Common myeloid progenitor, CD34-positive (primary cell): ENCODE data around the gene ERGIC1.

Source experiments
- CTCF ChIA-PET: fragments of 350-600 bp; sonication (Branson Sonifier 250); formaldehyde crosslinking; loops from one replicate; lab custom pipeline; 2021; ENCODE audit warnings: antibody characterized with exemption; lab: Charles Lee
- POLR2A ChIA-PET: fragments of 350-600 bp; sonication (Branson Sonifier 250); formaldehyde crosslinking; loops from one replicate; lab custom pipeline; 2021; ENCODE audit warnings: antibody characterized with exemption; lab: Charles Lee
- DNase-seq, 3 donors: peaks; one replicate each; pipeline versions ENCODE4 v3.0.0 to v3.0.0-alpha.2; 2013
- H3K27ac ChIP-seq, 2 experiments: 1 replicate in 1 of 2; 2 replicates in 1 of 2; pipeline ENCODE4 v1.7.0; 2013; ENCODE audit warnings: inconsistent platforms in 2 of 2, low read length in 2 of 2, mild to moderate bottlenecking in 2 of 2, low read depth in 1 of 2, moderate library complexity in 1 of 2; ENCODE audit not compliant: severe bottlenecking in 2 of 2, insufficient read depth in 1 of 2, poor library complexity in 1 of 2
- H3K27me3 ChIP-seq, 5 experiments: replicated peaks in 2 of 5; 1 replicate in 3 of 5; 2 replicates in 2 of 5; pipeline versions ENCODE4 v1.6.1 to v1.7.0; 2013; ENCODE audit warnings: low read length in 4 of 5, mild to moderate bottlenecking in 2 of 5, moderate library complexity in 2 of 5, inconsistent platforms in 1 of 5; ENCODE audit not compliant: insufficient read depth in 5 of 5, control insufficient read depth in 4 of 5
- H3K36me3 ChIP-seq, 4 experiments: 1 replicate in 2 of 4; 2 replicates in 2 of 4; pipeline versions ENCODE4 v1.6.1 to v1.7.0; 2013; ENCODE audit warnings: low read length in 3 of 4, control low read depth in 1 of 4, mild to moderate bottlenecking in 1 of 4; ENCODE audit not compliant: control insufficient read depth in 4 of 4, insufficient read depth in 4 of 4
- H3K4me1 ChIP-seq, 4 experiments: 1 replicate in 3 of 4; 2 replicates in 1 of 4; pipeline versions ENCODE4 v1.6.1 to v1.7.1; 2013; ENCODE audit warnings: low read length in 3 of 4, mild to moderate bottlenecking in 3 of 4, control low read depth in 1 of 4, inconsistent platforms in 1 of 4, moderate library complexity in 1 of 4; ENCODE audit not compliant: control insufficient read depth in 4 of 4, insufficient read depth in 4 of 4; ENCODE audit errors: control extremely low read depth in 1 of 4
- H3K4me3 ChIP-seq, 7 experiments: 1 replicate in 4 of 7; 2 replicates in 3 of 7; pipeline versions ENCODE4 v1.5.1 to v1.7.0; 2013; ENCODE audit warnings: mild to moderate bottlenecking in 7 of 7, low read length in 6 of 7, moderate library complexity in 6 of 7, inconsistent platforms in 2 of 7, low read depth in 2 of 7, control low read depth in 1 of 7; ENCODE audit not compliant: insufficient read depth in 4 of 7, control insufficient read depth in 1 of 7; ENCODE audit errors: extremely low read depth in 1 of 7
- H3K9me3 ChIP-seq, 5 experiments: 1 replicate in 4 of 5; 2 replicates in 1 of 5; pipeline versions ENCODE4 v1.6.1 to v1.7.1; 2013; ENCODE audit warnings: low read length in 4 of 5, mild to moderate bottlenecking in 2 of 5, inconsistent platforms in 1 of 5, low read depth in 1 of 5, moderate library complexity in 1 of 5; ENCODE audit not compliant: control insufficient read depth in 4 of 5, insufficient read depth in 2 of 5; ENCODE audit errors: control extremely low read depth in 1 of 5
- WGBS: methylation state at CpG from one replicate; pipeline ENCODE4 v1.1.5; 2013; ENCODE audit not compliant: insufficient coverage; 5-methylcytosine and 5-hydroxymethylcytosine counted together

ERGIC1 gene

DNA sequence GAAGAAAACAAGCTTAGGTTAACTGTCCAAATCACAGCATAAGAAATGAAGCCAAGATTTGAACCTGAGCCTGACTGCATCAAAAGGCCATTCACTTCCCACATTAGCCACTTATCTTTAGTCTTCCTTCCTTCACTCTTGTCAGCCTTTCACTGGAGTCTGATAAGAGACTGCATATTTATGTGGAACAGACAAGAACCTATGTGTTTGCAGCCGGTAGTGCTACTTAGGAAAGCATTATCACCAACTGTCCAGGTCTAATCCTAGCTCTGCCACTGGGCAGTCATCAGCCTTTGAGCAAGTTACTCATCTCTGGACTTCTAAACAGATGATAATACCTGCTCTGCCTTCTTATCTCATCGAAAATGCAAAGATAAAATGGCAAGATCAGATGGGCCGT, 137.4 kb downstream of the ERGIC1 start:
- 100% methylated on average over 1 of the region's 3 CpGs for WGBS
- no peak overlapping the region for H3K27ac ChIP-seq
- ChIA-PET POLR2A (no interaction called here), CTCF (interaction anchor here (3.3 to 6.3 kb wide), 2 partner anchors 11 kb away, joined by 11 to 35 read pairs; partner anchors contain the start of genes ATP6V0E1 and RPL26L1)
- H3K4me1 ChIP-seq: no peaks in the 10 kb centered on the region
- H3K27me3 ChIP-seq: no peaks in the 10 kb centered on the region
- no peaks in the 10 kb centered on the region for H3K9me3 ChIP-seq
- peaks cover 0 to 17% (median 9%) of the 10 kb centered on the region in 4 experiments for H3K36me3 ChIP-seq
- no peak for DNase-seq
- H3K4me3 ChIP-seq: no peak overlapping the region

- DNase-seq: no peak
- ChIA-PET POLR2A (no interaction called here), CTCF (interaction anchor here (1.8 to 6.3 kb wide), 4 partner anchors 10 to 322 kb away, joined by 3 to 35 read pairs (median 8); partner anchors contain the start of genes ATP6V0E1 and RPL26L1)
- H3K27me3 ChIP-seq: peaks cover 0 to 3% (median 0%) of the 10 kb centered on the region in 5 experiments
- H3K36me3 ChIP-seq: peaks cover 0 to 17% (median 9%) of the 10 kb centered on the region in 4 experiments
- H3K4me1 ChIP-seq: no peaks in the 10 kb centered on the region
- H3K4me3 ChIP-seq: no peak overlapping the region
- H3K9me3 ChIP-seq: no peaks in the 10 kb centered on the region
- H3K27ac ChIP-seq: no peak overlapping the region
- WGBS: 100% methylated on average over 2 of the region's 5 CpGs
Observed at GRCh38 chr5:172972552-172972951, 138.5 kb downstream of the ERGIC1 start.

DNA sequence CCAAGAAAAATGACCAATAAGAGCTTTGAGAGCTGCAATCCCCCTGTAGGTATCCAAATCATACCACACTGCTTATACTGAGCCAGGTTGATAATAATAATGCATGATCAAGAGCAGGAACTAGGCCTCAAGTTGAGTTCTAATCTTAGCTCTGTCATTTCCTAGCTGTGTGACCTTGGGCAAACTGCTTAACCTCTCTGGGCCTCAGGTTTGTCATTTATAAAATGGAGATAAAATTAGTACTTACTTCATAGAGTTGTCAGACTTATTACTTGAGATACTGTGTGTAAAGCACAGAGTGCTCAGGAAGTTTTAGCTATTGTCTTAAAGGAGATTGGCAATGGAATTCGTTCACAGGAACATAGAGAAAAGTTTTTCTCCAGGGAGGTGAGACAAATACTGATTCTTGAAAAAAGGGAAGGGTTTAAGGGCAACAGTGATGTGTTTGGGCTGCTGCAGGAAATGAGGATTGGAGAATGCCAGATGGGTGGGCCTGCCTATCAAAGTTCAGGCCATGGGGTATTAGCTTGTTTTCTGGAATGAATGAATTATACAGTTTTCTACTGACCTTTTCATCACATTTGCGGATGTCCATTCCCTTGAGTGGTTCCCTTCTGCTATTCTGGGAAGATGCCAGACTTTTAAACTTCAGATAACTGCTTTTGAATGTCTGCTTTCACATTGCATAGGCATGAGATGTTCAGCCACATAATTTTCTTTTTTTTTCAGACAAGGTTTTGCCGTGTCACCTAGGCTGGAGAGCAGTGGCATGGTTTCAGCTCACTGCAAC, 139.3 kb downstream of the ERGIC1 start:
- no peaks in the 10 kb centered on the region for H3K4me1 ChIP-seq
- WGBS: 57% methylated on average over 3 of the region's 3 CpGs
- peaks cover 0 to 5% (median 0%) of the 10 kb centered on the region in 5 experiments for H3K27me3 ChIP-seq
- no peak overlapping the region for H3K27ac ChIP-seq
- POLR2A ChIA-PET: no interaction called here
- no peak overlapping the region for H3K4me3 ChIP-seq
- H3K36me3 ChIP-seq: peaks cover 0 to 15% (median 7%) of the 10 kb centered on the region in 4 experiments
- DNase-seq: peak in 1 of 3 donors; percentile 21
- no peaks in the 10 kb centered on the region for H3K9me3 ChIP-seq
- CTCF ChIA-PET: interaction anchor here (1.8 to 6.3 kb wide), 4 partner anchors 10 to 321 kb away, joined by 3 to 35 read pairs (median 8); partner anchors contain the start of genes ATP6V0E1 and RPL26L1

DNA sequence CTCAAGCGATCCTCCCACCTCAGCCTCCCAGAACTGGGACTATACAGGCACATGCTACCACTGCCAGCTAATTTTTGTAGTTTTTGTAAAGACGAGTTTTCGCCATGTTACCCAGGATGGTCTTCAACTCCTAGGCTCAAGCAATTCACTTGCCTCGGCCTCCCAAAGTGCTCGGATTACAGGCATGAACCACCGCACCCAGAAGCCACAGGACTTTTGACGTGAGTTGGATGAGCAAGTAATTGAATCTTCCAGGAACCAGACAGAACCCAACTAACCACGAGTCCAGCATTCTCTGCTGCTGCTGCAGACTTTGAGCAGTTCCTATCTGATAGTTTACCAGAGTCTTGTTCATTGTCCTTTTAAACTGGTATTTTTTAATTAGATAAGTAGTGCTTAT, 139.9 kb downstream of the ERGIC1 start:
- H3K4me3 ChIP-seq: no peak overlapping the region
- H3K27me3 ChIP-seq: peaks cover 0 to 5% (median 0%) of the 10 kb centered on the region in 5 experiments
- DNase-seq: no peak
- ChIA-PET CTCF (interaction anchor here (2.0 to 6.3 kb wide), 3 partner anchors 9 to 262 kb away, joined by 6 to 35 read pairs (median 11); partner anchors contain the start of genes ATP6V0E1 and RPL26L1), POLR2A (no interaction called here)
- H3K9me3 ChIP-seq: no peaks in the 10 kb centered on the region
- H3K27ac ChIP-seq: no peak overlapping the region
- peaks cover 0 to 12% (median 6%) of the 10 kb centered on the region in 4 experiments for H3K36me3 ChIP-seq
- H3K4me1 ChIP-seq: no peaks in the 10 kb centered on the region
- 96% methylated on average over 7 of the region's 8 CpGs for WGBS

DNA sequence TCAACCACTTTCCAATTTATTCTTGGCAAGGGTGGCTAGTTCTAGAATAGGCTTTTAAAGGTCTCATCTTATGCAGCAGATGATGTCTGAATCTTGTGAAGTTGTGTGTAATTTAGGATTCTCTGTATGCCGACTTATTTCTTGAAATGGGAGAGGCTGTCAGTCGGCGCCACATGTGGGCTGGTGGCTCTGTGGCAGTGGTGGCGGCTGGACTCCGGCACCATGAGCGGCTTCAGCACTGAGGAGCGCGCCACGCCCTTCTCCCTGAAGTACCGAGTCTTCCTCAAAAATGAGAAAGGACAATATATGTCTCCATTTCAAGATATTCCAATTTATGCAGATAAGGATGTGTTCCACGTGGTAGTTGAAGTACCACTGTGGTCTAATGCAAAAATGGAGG, 141.2 kb downstream of the ERGIC1 start:
- POLR2A ChIA-PET: no interaction called here
- H3K9me3 ChIP-seq: no peaks in the 10 kb centered on the region
- H3K36me3 ChIP-seq: peaks cover 0 to under 1% (median under 1%) of the 10 kb centered on the region in 4 experiments
- 100% methylated on average over 2 of the region's 11 CpGs for WGBS
- CTCF ChIA-PET: no interaction called here
- H3K4me1 ChIP-seq: no peaks in the 10 kb centered on the region
- H3K4me3 ChIP-seq: no peak overlapping the region
- H3K27ac ChIP-seq: no peak overlapping the region
- DNase-seq: no peak
- peaks cover 0 to 5% (median 0%) of the 10 kb centered on the region in 5 experiments for H3K27me3 ChIP-seq

GRCh38 chr5:172979778-172980177, 145.7 kb downstream of the ERGIC1 start:
- H3K9me3 ChIP-seq: no peaks in the 10 kb centered on the region
- ChIA-PET CTCF (interaction anchor here (1.1 to 4.8 kb wide), 4 partner anchors 12 to 129 kb away, joined by 3 to 32 read pairs (median 5); no protein-coding TSS in a partner anchor), POLR2A (no interaction called here)
- no peak overlapping the region for H3K27ac ChIP-seq
- no peak overlapping the region for H3K4me3 ChIP-seq
- WGBS: 75% methylated on average over 2 of the region's 4 CpGs
- H3K36me3 ChIP-seq: no peaks in the 10 kb centered on the region
- peaks cover 0 to 5% (median 0%) of the 10 kb centered on the region in 5 experiments for H3K27me3 ChIP-seq
- DNase-seq: no peak
- peaks cover 0 to 11% (median 9%) of the 10 kb centered on the region in 4 experiments for H3K4me1 ChIP-seq

- 100% methylated on average over 5 of the region's 7 CpGs for WGBS
- H3K9me3 ChIP-seq: no peaks in the 10 kb centered on the region
- peaks cover 0 to 5% (median 0%) of the 10 kb centered on the region in 5 experiments for H3K27me3 ChIP-seq
- H3K36me3 ChIP-seq: peaks cover 0 to 6% (median 4%) of the 10 kb centered on the region in 4 experiments
- no peak overlapping the region for H3K27ac ChIP-seq
- ChIA-PET CTCF (interaction anchor here (0.6 to 3.0 kb wide), 6 partner anchors 9 to 1728 kb away, joined by 3 to 11 read pairs (median 3); no protein-coding TSS in a partner anchor), POLR2A (no interaction called here)
- DNase-seq: no peak
- no peak overlapping the region for H3K4me3 ChIP-seq
- peaks cover 2 to 19% (median 15%) of the 10 kb centered on the region in 4 experiments for H3K4me1 ChIP-seq
Observed at GRCh38 chr5:172981931-172982330, 147.9 kb downstream of the ERGIC1 start.
